Measurements from ENCODE around the gene PILRB.
"Not testable (repeated sequence)": the region's sequence is repeated elsewhere in the genome, so short reads cannot be mapped to it uniquely, and the experiment has no call there.

PILRB gene

GRCh38 chr7:100356416-100357068, 1.4 kb upstream of the PILRB start:
- DNase-seq = no peak

GRCh38 chr7:100357131-100357561, 771 bp upstream of the PILRB start:
- DNase-seq = no peak

- no peak for DNase-seq
Observed at GRCh38 chr7:100358857-100359212, 918 bp downstream of the PILRB start.

GRCh38 chr7:100360135-100360854, 2.4 kb downstream of the PILRB start:
- peak; percentile 77 to 82 for DNase-seq

DNA sequence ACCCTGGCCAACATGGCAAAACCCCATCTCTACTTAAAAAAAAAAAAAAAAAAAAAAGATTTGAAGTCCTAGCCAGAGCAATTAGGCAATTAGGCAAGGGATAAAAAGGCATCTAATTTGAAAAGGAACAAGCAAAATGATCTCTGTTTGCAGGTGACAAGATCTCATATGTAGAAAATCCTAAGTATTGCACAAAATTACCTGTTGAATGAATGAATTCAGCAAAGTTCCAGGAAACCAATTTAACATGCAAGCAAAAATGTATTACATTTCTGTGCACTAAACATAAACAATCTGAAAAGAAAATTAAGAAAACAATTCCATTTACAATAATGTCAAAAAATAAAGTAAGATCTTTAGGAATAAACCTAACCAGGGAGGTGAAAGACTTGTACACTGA, 5.2 kb downstream of the PILRB start:
- DNase-seq = no peak

DNA sequence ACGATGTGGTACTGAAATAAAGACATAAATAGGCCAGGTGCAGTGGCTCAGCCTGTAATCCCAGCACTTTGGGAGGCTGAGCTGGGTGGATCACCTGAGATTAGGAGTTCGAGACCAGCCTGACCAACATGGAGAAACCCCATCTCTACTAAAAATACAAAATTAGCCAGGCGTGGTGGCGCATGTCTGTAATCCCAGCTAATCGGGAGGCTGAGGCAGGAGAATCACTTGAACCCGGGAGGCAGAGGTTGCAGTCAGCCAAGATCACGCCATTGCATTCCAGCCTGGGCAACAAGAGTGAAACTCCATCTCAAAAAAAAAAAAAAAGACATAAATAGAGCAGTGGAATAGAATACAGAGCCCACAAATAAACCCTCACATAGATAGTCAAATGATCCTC, 5.9 kb downstream of the PILRB start:
- not testable (repeated sequence) for DNase-seq

DNA sequence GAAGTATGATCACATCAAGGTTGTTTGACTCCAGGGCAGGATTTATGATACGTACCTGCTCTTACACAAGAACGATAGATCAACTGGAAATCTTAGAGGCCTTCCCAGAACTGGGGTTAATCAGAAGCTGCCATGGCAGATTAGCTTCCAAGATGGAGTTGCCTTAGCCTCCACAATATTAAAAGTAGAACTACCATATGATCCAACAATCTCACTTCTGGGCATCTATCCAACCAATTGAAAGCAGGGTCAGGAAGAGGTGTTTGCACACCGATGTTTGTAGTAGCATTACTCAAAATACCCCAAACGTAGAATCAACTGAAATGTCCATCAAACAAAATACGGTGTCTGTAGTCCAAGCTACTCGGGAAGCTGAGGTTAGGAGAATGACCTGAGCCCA, 6.6 kb downstream of the PILRB start:
- DNase-seq = no peak

DNA sequence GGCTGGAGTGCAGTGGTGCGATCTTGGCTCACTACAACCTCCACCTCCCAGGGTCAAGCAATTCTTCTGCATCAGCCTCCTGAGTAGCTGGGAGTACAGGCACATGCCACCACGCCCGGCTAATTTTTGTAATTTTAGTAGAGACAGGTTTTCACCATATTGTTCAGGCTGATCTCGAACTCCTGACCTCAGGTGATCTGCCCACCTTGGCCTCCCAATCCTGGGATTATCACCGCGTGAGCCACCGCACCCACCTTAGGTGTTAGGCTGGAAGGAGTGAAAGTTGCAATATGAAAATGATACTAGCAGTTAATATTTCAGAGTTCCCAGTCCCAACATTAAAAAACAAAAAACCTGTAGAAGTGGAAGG, 8.1 kb downstream of the PILRB start:
- DNase-seq = not testable (repeated sequence)

DNA sequence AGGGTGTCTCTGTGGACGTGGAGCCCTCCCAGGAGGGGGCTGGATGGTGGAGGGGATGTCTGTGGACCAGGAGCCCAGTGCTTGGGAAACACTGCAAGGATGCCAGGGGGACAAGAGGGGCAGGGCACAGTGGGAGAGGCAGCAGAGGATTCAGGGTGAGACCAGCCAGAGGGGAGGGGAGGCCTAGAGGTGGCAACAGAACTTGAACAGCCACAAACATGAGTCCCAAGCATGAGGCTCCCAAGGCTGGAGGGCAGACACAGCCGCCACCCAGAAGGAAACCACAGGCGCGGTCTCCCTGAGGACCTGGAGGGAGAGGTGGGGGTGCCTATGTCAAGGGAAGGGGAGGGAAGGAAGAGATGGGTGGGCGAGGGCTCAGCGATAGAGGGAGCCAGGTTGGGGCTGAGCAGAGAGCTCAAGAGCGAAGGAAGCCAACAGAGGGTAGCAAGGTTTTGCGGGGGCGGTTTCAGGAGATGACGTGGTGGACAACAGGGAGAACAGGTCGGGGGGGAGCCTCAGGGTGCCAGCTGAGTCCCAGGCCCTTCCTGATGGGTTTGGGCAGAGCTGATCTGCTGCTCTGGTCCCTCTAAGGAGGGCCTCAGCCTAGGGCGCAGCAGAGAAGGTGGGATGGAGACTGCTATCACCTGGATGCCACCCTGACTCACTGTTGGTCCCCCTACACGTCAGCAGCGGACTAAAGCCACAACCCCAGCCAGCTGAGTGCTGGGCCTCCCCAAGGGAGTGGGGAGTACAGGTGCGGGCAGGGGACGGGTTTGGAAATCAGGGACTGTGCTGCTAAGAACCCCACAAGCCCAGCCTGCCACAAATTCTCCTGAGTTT, 8.7 kb downstream of the PILRB start:
- DNase-seq = no peak

DNA sequence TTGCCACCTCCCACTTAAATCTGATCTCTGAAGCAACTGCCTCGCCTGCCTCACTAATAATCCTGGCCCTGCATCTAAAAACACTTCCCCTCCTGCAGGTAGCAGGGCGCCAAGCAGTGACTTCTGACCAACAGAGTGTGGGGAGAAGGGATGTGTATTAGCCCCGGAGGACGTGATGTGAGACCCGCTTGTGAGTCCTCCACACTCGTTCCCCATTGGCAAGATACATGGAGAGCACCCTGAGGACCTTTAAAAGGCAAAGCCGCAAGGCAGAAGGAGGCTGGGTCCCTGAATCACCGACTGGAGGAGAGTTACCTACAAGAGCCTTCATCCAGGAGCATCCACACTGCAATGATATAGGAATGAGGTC, 9.3 kb downstream of the PILRB start:
- no peak for DNase-seq

DNA sequence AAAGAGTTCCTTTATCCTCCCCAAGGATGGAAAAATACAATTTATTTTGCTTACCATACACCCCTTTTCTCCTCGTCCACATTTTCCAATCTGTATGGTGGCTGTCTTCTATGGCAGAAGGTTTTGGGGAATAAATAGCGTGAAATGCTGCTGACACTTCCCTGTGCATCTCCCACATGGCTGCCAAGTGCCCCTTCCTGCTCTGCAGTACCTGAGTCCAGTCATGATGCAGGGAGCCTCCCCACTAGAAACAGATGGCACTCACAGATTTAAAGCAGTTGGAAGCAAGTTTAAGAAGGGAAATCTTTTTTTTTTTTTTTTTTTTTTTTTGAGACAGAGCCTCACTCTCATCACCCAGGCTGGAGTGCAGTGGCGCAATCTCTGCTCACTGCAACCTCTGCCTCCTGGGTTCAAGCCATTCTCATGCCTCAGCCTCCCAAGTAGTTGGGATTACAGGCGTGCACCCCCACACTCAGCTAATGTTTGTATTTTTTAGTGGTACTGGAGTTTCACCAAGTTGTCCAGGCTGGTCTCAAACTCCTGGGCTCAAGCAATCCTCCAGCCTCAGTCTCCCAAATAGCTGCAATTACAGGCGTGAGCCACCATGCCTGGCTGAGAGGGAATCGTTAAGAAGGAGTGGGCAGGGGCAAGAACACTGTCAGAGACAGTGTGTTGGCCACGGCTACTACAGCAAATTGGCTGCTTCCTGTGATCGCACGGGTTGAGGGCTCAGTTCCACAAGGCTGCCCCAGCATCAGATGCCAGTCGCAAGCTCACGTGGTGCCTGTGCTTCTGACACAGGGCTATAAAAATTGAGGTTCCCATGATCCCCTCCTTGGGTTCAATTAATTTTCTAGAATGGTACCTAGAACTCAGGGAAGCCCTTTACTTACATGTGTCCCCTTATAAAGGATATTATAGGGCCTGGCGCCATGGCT, 10.0 kb downstream of the PILRB start:
- peak in 1 of 2 donors; percentile 76 for DNase-seq

DNA sequence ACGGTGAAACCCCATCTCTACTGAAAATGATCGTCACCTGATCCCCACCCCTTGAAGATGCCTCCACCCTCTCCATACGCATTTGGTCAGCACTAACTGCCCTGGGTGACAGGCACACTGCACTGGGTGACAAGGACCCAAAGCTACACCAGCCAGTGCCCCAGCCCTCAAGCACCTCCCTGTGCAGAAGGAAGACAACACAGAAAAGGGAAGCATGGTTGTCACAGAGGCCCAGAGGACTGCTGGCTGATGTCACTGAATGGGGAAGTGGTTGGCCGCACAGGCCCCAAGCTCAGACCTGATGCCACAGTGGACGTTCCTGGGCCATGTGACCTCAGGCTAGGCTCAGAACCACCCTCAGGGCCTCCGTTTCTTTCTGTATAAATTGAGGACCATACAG, 11.2 kb downstream of the PILRB start:
- peak; percentile 97 to 98 for DNase-seq

DNA sequence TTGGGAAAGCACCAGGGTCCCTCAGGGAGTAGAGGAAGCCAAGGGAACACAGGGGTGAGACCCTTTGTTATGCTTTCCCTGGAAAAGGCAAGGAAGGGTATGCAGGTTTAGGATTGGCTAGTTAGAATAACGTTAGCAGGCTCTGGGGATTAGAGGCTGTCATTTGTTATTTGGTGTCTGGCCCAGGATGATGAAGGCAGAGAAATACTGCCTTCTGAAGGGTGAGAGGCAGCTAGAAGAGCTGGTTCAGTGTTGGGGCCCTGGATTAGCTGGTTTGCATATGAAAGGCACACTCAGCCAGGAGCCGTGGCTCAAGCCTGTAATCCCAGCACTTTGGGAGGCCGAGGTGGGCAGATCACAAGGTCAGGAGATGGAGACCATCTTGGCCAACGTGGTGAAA, 12.4 kb downstream of the PILRB start:
- no peak for DNase-seq

- DNase-seq = no peak
Observed at GRCh38 chr7:100370746-100371145, 12.8 kb downstream of the PILRB start.

DNA sequence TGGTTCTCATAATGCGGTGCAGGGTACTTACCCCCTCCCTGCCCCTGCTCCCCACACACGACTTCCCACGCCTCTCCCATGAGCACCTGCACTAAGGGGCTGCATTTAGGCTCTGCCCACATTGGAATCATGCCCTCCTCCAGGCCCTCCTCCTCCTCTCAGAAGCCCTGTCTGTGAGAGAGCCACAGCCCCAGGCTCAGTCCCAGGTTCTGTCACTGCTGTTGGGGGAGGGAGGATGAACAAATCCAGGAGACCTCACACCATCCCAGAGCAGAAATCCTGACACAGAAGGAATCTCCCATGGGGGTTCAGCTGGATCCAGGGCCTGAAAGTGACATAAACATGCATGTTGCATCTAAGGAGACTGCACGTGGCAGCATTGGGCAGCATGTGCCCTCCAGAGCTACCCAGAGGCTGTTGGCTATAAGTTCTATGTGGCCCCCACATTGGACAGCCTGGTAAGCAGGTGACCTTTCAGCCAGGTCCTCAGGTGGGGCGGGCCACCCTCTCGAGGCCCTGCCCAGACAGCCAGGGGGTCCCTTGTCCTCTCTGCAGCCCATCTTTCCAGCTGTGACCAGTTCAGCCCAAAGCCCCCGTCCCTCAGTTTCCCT, 13.7 kb downstream of the PILRB start:
- DNase-seq = no peak

DNA sequence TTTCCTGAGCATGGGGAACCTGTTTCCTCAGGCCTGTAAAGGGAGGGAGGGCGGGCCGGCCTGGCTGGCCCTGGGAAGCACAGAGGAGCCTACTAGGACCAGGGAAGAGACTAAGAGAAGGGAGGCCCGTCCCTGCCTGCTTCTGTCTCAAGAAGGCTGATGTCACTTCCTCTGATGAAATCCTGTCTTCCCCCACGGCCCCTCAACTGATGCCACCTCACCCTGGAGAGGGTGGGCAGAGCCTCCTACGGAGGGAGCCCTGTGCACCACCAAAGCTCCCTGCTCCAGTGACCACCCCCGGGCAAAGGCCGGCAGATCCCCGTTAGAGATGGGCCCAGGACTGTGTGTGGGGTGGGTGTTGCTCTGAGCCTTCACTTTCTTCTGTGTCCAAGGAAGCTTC, 14.3 kb downstream of the PILRB start:
- peak; percentile 93 to 95 for DNase-seq

DNA sequence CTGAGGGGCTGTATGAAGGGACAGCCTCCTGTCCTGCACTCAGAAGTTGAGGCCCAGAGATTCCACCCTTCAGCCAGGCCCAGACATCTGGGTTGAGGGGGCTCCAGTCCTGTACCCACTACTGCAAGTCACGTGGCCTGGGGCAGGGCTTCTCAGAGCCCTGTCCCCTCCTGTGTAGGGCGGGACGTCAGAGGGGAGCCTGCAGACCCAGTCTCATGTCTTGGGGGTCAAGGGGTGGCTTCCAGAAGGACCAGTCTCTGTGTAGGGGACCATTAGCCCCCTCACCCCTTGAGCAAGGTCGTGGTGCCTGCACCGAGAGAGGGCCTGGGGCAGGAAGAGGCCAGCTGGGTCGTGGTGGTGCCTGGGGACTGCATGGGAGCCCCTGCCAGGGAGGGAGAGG, 14.8 kb downstream of the PILRB start:
- no peak for DNase-seq

GRCh38 chr7:100373261-100373831, 15.4 kb downstream of the PILRB start, which contains the start of gene PILRA:
PILRA (plus strand) TSS chr7:100373487; CDS start chr7:100373657, 170 bp downstream.
- DNase-seq = peak; percentile 80 to 83

DNA sequence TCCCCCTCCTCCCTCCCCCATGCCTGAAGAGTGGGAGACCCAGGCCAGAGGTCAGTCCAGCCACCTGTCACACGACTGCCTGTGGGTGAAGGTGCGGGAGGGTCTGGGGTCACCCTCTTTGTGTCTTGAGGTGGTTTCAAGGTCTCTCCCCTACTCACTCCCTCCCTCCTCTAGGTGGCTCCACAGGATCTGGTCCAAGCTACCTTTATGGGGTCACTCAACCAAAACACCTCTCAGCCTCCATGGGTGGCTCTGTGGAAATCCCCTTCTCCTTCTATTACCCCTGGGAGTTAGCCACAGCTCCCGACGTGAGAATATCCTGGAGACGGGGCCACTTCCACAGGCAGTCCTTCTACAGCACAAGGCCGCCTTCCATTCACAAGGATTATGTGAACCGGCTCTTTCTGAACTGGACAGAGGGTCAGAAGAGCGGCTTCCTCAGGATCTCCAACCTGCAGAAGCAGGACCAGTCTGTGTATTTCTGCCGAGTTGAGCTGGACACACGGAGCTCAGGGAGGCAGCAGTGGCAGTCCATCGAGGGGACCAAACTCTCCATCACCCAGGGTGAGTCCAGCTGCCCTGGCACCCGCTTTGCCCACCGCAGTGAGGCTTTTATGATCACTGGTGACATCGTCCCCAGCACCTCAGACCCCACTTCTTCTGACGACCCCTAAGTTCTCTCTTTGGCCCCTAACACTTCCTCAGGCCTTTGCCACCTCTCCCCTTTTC, 16.1 kb downstream of the PILRB start:
- not testable (repeated sequence) for DNase-seq

DNA sequence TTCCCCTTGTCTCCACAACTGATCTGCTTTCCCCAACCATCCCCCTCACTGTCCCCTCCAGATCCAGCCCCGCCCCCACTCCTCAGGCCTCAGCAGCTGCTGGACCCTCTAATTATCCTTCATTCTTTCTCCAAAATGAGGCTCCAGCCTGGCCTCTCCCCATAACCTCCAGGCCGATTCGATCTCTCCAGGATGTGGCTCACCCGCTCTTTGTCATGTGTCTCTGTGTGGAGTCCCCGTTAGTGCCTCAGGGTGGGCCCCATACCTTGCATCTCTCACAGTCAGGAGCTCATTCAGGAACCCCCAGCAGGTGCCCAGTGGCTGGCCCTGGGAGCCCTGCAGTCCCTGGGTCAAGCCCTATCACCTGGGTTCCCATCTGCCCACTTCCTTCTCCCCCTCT, 16.7 kb downstream of the PILRB start:
- no peak for DNase-seq

GRCh38 chr7:100376066-100376465, 18.1 kb downstream of the PILRB start:
- no peak for DNase-seq

Data from inflammatory macrophage (primary cell).